HUES64 (cell line): ENCODE data around the gene MEOX1.
"Not testable (repeated sequence)": the region's sequence is repeated elsewhere in the genome, so short reads cannot be mapped to it uniquely, and the experiment has no call there.

Experiments used
- H3K27ac ChIP-seq: 2 replicates; pipeline ENCODE4 v1.7.0; 2013; ENCODE audit warnings: low read depth, low read length, inconsistent platforms
- H3K27me3 ChIP-seq: 2 replicates; pipeline ENCODE4 v1.6.1; 2013; ENCODE audit warnings: mild to moderate bottlenecking, low read length; ENCODE audit not compliant: insufficient read depth
- H3K36me3 ChIP-seq: 2 replicates; pipeline ENCODE4 v1.6.1; 2013; ENCODE audit warnings: mild to moderate bottlenecking, low read length; ENCODE audit not compliant: insufficient read depth
- H3K4me1 ChIP-seq: 2 replicates; pipeline ENCODE4 v1.6.1; 2013; ENCODE audit warnings: mild to moderate bottlenecking, low read length, moderate library complexity; ENCODE audit not compliant: insufficient read depth
- H3K4me3 ChIP-seq: 2 replicates; pipeline ENCODE4 v1.5.1; 2013; ENCODE audit warnings: mild to moderate bottlenecking, low read length, moderate library complexity
- H3K9ac ChIP-seq: 2 replicates; pipeline ENCODE4 v1.6.1; 2013; ENCODE audit warnings: mild to moderate bottlenecking, low read depth, low read length
- H3K9me3 ChIP-seq: 2 replicates; pipeline ENCODE4 v1.6.1; 2013; ENCODE audit warnings: low read depth, low read length; ENCODE audit not compliant: insufficient read depth
- WGBS: fragments of 150-250, 120-280 bp; methylation state at CpG from one replicate; pipeline ENCODE4 v1.1.7; 2013; ENCODE audit warnings: missing lambda C conversion rate; 5-methylcytosine and 5-hydroxymethylcytosine counted together

Gene MEOX1

GRCh38 chr17:43616029-43616351 is 45.7 kb downstream of the MEOX1 start:
- Histone ChIP-seq H3K27ac (no peak overlapping the region), H3K4me1 (no peaks in the 10 kb centered on the region), H3K9me3 (peaks cover 4% of the 10 kb centered on the region), H3K27me3 (no peaks in the 10 kb centered on the region), H3K9ac (no peak overlapping the region), H3K4me3 (no peak overlapping the region), H3K36me3 (no peaks in the 10 kb centered on the region)
- WGBS = 93% methylated on average over 1 of the region's 1 CpG

GRCh38 chr17:43615330-43616028 is 46.2 kb downstream of the MEOX1 start:
- 92% methylated on average over 11 of the region's 11 CpGs for WGBS
- no peaks in the 10 kb centered on the region for H3K4me1 ChIP-seq
- no peak overlapping the region for H3K9ac ChIP-seq
- no peak overlapping the region for H3K4me3 ChIP-seq
- H3K9me3 ChIP-seq = peaks cover 4% of the 10 kb centered on the region
- H3K27ac ChIP-seq = no peak overlapping the region
- H3K27me3 ChIP-seq = no peaks in the 10 kb centered on the region
- no peaks in the 10 kb centered on the region for H3K36me3 ChIP-seq

GRCh38 chr17:43614561-43614960 is 47.2 kb downstream of the MEOX1 start:
- WGBS = 92% methylated on average over 5 of the region's 5 CpGs
- no peak overlapping the region for H3K27ac ChIP-seq
- no peak overlapping the region for H3K4me3 ChIP-seq

GRCh38 chr17:43613917-43614316 is 47.8 kb downstream of the MEOX1 start:
- no peak overlapping the region for H3K9ac ChIP-seq
- no peaks in the 10 kb centered on the region for H3K36me3 ChIP-seq
- peaks cover 4% of the 10 kb centered on the region for H3K9me3 ChIP-seq
- H3K4me1 ChIP-seq = no peaks in the 10 kb centered on the region
- no peak overlapping the region for H3K27ac ChIP-seq
- H3K27me3 ChIP-seq = no peaks in the 10 kb centered on the region
- no peak overlapping the region for H3K4me3 ChIP-seq
- 80% methylated on average over 6 of the region's 6 CpGs for WGBS

More at GRCh38 chr17:43614561-43614960, 47.2 kb downstream of the MEOX1 start:
- Histone ChIP-seq H3K27me3 (no peaks in the 10 kb centered on the region), H3K36me3 (no peaks in the 10 kb centered on the region), H3K9ac (no peak overlapping the region), H3K9me3 (peaks cover 4% of the 10 kb centered on the region), H3K4me1 (no peaks in the 10 kb centered on the region)

- Histone ChIP-seq H3K9me3 (peaks cover 4% of the 10 kb centered on the region), H3K36me3 (no peaks in the 10 kb centered on the region), H3K27me3 (no peaks in the 10 kb centered on the region), H3K4me3 (no peak overlapping the region), H3K4me1 (no peaks in the 10 kb centered on the region), H3K9ac (no peak overlapping the region), H3K27ac (no peak overlapping the region)
- 92% methylated on average over 3 of the region's 3 CpGs for WGBS
These were observed 49.2 kb downstream of the MEOX1 start for GRCh38 chr17:43612515-43612914.

GRCh38 chr17:43611230-43611969 is 50.3 kb downstream of the MEOX1 start:
- Histone ChIP-seq H3K9me3 (peaks cover 4% of the 10 kb centered on the region), H3K27me3 (no peaks in the 10 kb centered on the region), H3K4me1 (no peaks in the 10 kb centered on the region), H3K27ac (no peak overlapping the region), H3K36me3 (no peaks in the 10 kb centered on the region), H3K9ac (no peak overlapping the region), H3K4me3 (no peak overlapping the region)
- 92% methylated on average over 2 of the region's 2 CpGs for WGBS

- H3K4me3 ChIP-seq = no peak overlapping the region
- no peaks in the 10 kb centered on the region for H3K36me3 ChIP-seq
- peaks cover 6% of the 10 kb centered on the region for H3K9me3 ChIP-seq
- no peaks in the 10 kb centered on the region for H3K27me3 ChIP-seq
- WGBS = 67% methylated on average over 6 of the region's 6 CpGs
- no peak overlapping the region for H3K27ac ChIP-seq
- H3K9ac ChIP-seq = no peak overlapping the region
- no peaks in the 10 kb centered on the region for H3K4me1 ChIP-seq
These were observed 51.9 kb downstream of the MEOX1 start for GRCh38 chr17:43609613-43610385.

GRCh38 chr17:43608313-43608712 is 53.4 kb downstream of the MEOX1 start:
- Histone ChIP-seq H3K4me3 (no peak overlapping the region), H3K27me3 (no peaks in the 10 kb centered on the region)
- WGBS = 100% methylated on average over 1 of the region's 1 CpG

GRCh38 chr17:43604549-43604948 is 57.2 kb downstream of the MEOX1 start:
- peaks cover 4% of the 10 kb centered on the region; the same call in 1 of the 2 replicates for H3K9me3 ChIP-seq
- WGBS = 100% methylated on average over 1 of the region's 1 CpG

More at GRCh38 chr17:43608313-43608712, 53.4 kb downstream of the MEOX1 start:
- Histone ChIP-seq H3K9ac (no peak overlapping the region), H3K9me3 (peaks cover 8% of the 10 kb centered on the region), H3K36me3 (no peaks in the 10 kb centered on the region), H3K4me1 (no peaks in the 10 kb centered on the region), H3K27ac (no peak overlapping the region)

GRCh38 chr17:43603321-43603720 is 58.4 kb downstream of the MEOX1 start:
- Histone ChIP-seq H3K9ac (no peak overlapping the region), H3K27ac (no peak overlapping the region), H3K4me3 (no peak overlapping the region), H3K4me1 (peaks cover 3% of the 10 kb centered on the region; the same call in 1 of the 2 replicates), H3K27me3 (no peaks in the 10 kb centered on the region), H3K9me3 (peaks cover 4% of the 10 kb centered on the region; the same call in 1 of the 2 replicates), H3K36me3 (no peaks in the 10 kb centered on the region)
- 93% methylated on average over 1 of the region's 1 CpG for WGBS

More at GRCh38 chr17:43604549-43604948, 57.2 kb downstream of the MEOX1 start:
- no peaks in the 10 kb centered on the region for H3K36me3 ChIP-seq
- H3K27me3 ChIP-seq = no peaks in the 10 kb centered on the region
- no peak overlapping the region for H3K4me3 ChIP-seq
- H3K27ac ChIP-seq = no peak overlapping the region
- H3K4me1 ChIP-seq = no peaks in the 10 kb centered on the region
- H3K9ac ChIP-seq = no peak overlapping the region

GRCh38 chr17:43602556-43602955 is 59.2 kb downstream of the MEOX1 start:
- WGBS = 99% methylated on average over 4 of the region's 4 CpGs
- not testable (repeated sequence) for H3K27ac ChIP-seq

More at GRCh38 chr17:43602556-43602955, 59.2 kb downstream of the MEOX1 start:
- H3K27me3 ChIP-seq, H3K4me3 ChIP-seq, H3K4me1 ChIP-seq, H3K9ac ChIP-seq, H3K36me3 ChIP-seq, H3K9me3 ChIP-seq: not testable (repeated sequence)
